B cell (primary cell): ENCODE results near the gene FGF18. TPM values are rescaled to one million over a fixed set of nuclear protein-coding genes. Genes with fewer than 3 reads are reported as not detected.

ENCODE experiments used
- ATAC-seq: fragments of 200-7000 bp; cut with Tn5 transposase; one replicate; pipeline ENCODE4 v1.10.0; 2021; ENCODE audit warnings: low read depth, mild to moderate bottlenecking, moderate number of reproducible peaks, moderate library complexity
- CTCF ChIA-PET: fragments of 350-600 bp; sonication (Branson Sonifier 250); formaldehyde crosslinking; loops from one replicate; lab custom pipeline; 2021; ENCODE audit warnings: antibody characterized with exemption, inconsistent platforms; lab: Charles Lee
- POLR2A ChIA-PET: fragments of 350-600 bp; sonication (Branson Sonifier 250); formaldehyde crosslinking; loops from one replicate; lab custom pipeline; 2021; ENCODE audit warnings: antibody characterized with exemption; lab: Charles Lee
- DNase-seq: peaks from one replicate; pipeline ENCODE4 v3.0.0; 2013
- H2AFZ ChIP-seq: 2 replicates; pipeline ENCODE4 v1.6.1; 2012; ENCODE audit warnings: mild to moderate bottlenecking, low read depth, low read length; ENCODE audit not compliant: insufficient read depth, poor library complexity, severe bottlenecking
- H3K27ac ChIP-seq, 2 donors: 1 replicate in 1 of 2; 2 replicates in 1 of 2; pipeline ENCODE4 v1.5.1; 2012 to 2013; ENCODE audit warnings: low read length in 2 of 2, mild to moderate bottlenecking in 2 of 2, moderate library complexity in 1 of 2
- H3K27me3 ChIP-seq, 4 experiments: fragments of 200-600 bp in 1 of 4; sonication (generic) in 1 of 4; replicated peaks in 1 of 4; 1 replicate in 2 of 4; 2 replicates in 2 of 4; pipeline versions ENCODE4 v1.6.1 to v1.7.0; 2013 to 2016; ENCODE audit warnings: low read length in 3 of 4, mild to moderate bottlenecking in 2 of 4, mixed read lengths in 1 of 4, moderate library complexity in 1 of 4; ENCODE audit not compliant: insufficient read depth in 4 of 4, control insufficient read depth in 3 of 4; ENCODE audit errors: control extremely low read depth in 1 of 4
- H3K36me3 ChIP-seq, 2 experiments: replicated peaks in 1 of 2; 1 replicate in 1 of 2; 2 replicates in 1 of 2; pipeline versions ENCODE4 v1.6.1 to v1.7.1; 2013; ENCODE audit warnings: low read length in 1 of 2; ENCODE audit not compliant: insufficient read depth in 2 of 2, control insufficient read depth in 1 of 2; ENCODE audit errors: control extremely low read depth in 1 of 2, extremely low read depth in 1 of 2
- H3K4me1 ChIP-seq, 2 donors: fragments of 200-600 bp in 1 of 2; sonication (generic) in 1 of 2; 1 replicate in 1 of 2; 2 replicates in 1 of 2; pipeline versions ENCODE4 v1.5.1 to v1.6.1; 2013 to 2017; ENCODE audit warnings: low read length in 2 of 2; ENCODE audit not compliant: control insufficient read depth in 2 of 2, insufficient read depth in 2 of 2
- H3K4me2 ChIP-seq: replicated peaks from 2 replicates; pipeline ENCODE3; 2012; ENCODE audit warnings: mild to moderate bottlenecking, low read depth, low read length; ENCODE audit not compliant: poor library complexity, severe bottlenecking
- H3K4me3 ChIP-seq, 5 experiments: fragments of 200-600 bp in 1 of 5; sonication (generic) in 1 of 5; 1 replicate in 3 of 5; 2 replicates in 2 of 5; pipeline versions ENCODE4 v1.5.1 to v1.7.0; 2011 to 2016; ENCODE audit warnings: low read length in 4 of 5, mild to moderate bottlenecking in 4 of 5, low read depth in 2 of 5, control low read depth in 1 of 5, moderate library complexity in 1 of 5; ENCODE audit not compliant: insufficient read depth in 1 of 5; ENCODE audit errors: control extremely low read depth in 1 of 5, extremely low read depth in 1 of 5
- H3K79me2 ChIP-seq: fragments of 200-600 bp; sonication (generic); one replicate; pipeline ENCODE4 v1.6.0; 2016; ENCODE audit warnings: low read length; ENCODE audit not compliant: control insufficient read depth, insufficient read depth
- H3K9ac ChIP-seq: fragments of 200-600 bp; sonication (generic); 2 replicates; pipeline ENCODE4 v1.6.1; 2017; ENCODE audit warnings: mild to moderate bottlenecking, low read length, moderate library complexity
- H3K9me3 ChIP-seq, 3 donors: one replicate each; pipeline versions ENCODE4 v1.6.1 to v1.7.1; 2013; ENCODE audit warnings: low read length in 2 of 3; ENCODE audit not compliant: control insufficient read depth in 2 of 3, insufficient read depth in 1 of 3; ENCODE audit errors: control extremely low read depth in 1 of 3
- H4K20me1 ChIP-seq: 2 replicates; pipeline ENCODE4 v1.6.0; 2012; ENCODE audit warnings: mild to moderate bottlenecking, low read length; ENCODE audit not compliant: insufficient read depth, control insufficient read depth, poor library complexity, severe bottlenecking
- H3K27ac Mint-ChIP-seq: one replicate; pipeline ENCODE4 v1.8.0; 2021; ENCODE audit warnings: mixed read lengths
- H3K27me3 Mint-ChIP-seq: one replicate; pipeline ENCODE4 v1.8.0; 2021; ENCODE audit warnings: mixed read lengths
- H3K4me1 Mint-ChIP-seq: one replicate; pipeline ENCODE4 v1.8.0; 2021; ENCODE audit warnings: mixed read lengths
- H3K4me3 Mint-ChIP-seq: one replicate; pipeline ENCODE4 v1.8.0; 2021; ENCODE audit warnings: mixed read lengths
- H3K9me3 Mint-ChIP-seq: one replicate; pipeline ENCODE4 v1.8.0; 2022; ENCODE audit warnings: mixed read lengths; ENCODE audit not compliant: insufficient read depth
- EZH2 ChIP-seq: IDR thresholded peaks from 2 replicates; pipeline ENCODE4 v1.6.1; 2012; ENCODE audit warnings: borderline replicate concordance, low read depth, mild to moderate bottlenecking, moderate library complexity, low read length; ENCODE audit not compliant: insufficient read depth, poor library complexity, severe bottlenecking
- WGBS: methylation state at CpG from one replicate; pipeline ENCODE4 v1.1.5; 2013; ENCODE audit warnings: missing lambda C conversion rate; ENCODE audit not compliant: insufficient coverage; 5-methylcytosine and 5-hydroxymethylcytosine counted together
- intact Hi-C: fragments of 100-400 bp; cut with micrococcal nuclease; formaldehyde crosslinking; loops from one replicate; pipeline ENCODE4 v1.10.0; 2022
- polyA plus RNA-seq: library from polyadenylated mRNA; depleted of rRNA; stranded (reverse); fragments of >200 nt; gene quantifications from 2 replicates; pipeline ENCODE4 v1.2.3, GENCODE V29; 2012
- total RNA-seq, 2 donors: library from RNA; stranded (reverse); fragments of 120-200 nt in 1 of 2; gene quantifications; 1 replicate in 1 of 2; 2 replicates in 1 of 2; pipeline versions ENCODE4 v1.2.3 to v1.2.4, GENCODE V29; 2013 to 2022
- TF ChIP-seq, protein P1 (sequence below): fragments of 200-600 bp; IDR thresholded peaks from one replicate; pipeline ENCODE4 v1.8.0; 2022; ENCODE audit warnings: antibody characterized with exemption, mild to moderate bottlenecking

Gene FGF18
- total and polyA plus RNA-seq, 2 donors (not counting 1 experiment from before 2014, with no cell fraction given): 0.06 to 0.15 TPM

DNA sequence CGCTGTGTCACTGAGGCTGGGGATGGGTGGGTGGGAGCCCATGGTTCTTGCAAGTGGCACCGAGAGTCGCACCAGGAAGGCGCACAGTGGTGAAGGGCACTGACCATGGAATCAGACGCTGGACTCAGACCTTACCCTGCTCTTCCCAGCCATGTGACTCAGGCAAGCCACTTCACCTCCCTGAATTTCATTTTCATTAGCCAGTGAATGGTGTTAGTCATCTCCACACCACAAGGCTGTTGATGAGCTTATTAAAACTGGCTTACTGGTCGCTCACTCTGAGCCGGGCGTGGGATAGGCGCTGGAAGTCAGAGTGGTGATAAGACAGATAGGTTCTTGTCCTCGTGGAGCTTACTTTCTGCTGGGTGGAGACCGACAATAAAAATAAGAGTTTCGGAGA is 25.1 kb downstream of the FGF18 start:
- no peak overlapping the region for H3K27ac Mint-ChIP-seq
- no peak overlapping the region for H3K4me3 Mint-ChIP-seq
- Histone ChIP-seq H3K4me2 (no peak overlapping the region), H4K20me1 (no peaks in the 10 kb centered on the region), H2AFZ (no peak overlapping the region), H3K36me3 (no peaks in the 10 kb centered on the region), H3K79me2 (no peaks in the 10 kb centered on the region), H3K9me3 (no peaks in the 10 kb centered on the region), H3K4me1 (no peaks in the 10 kb centered on the region), H3K4me3 (no peak overlapping the region), H3K9ac (no peak overlapping the region), H3K27me3 (peaks cover 0 to 9% (median 0%) of the 10 kb centered on the region in 4 experiments), H3K27ac (no peak overlapping the region)
- DNase-seq: no peak
- peaks cover 31% of the 10 kb centered on the region for H3K27me3 Mint-ChIP-seq
- no peaks in the 10 kb centered on the region for H3K9me3 Mint-ChIP-seq
- POLR2A ChIA-PET: no interaction called here
- ATAC-seq: no peak
- no peaks in the 10 kb centered on the region for H3K4me1 Mint-ChIP-seq
- intact Hi-C loops: no loop called here
- 95% methylated on average over 10 of the region's 12 CpGs for WGBS
- CTCF ChIA-PET: no interaction called here
- TF ChIP-seq EZH2: no peak
- TF ChIP-seq, protein P1, sequence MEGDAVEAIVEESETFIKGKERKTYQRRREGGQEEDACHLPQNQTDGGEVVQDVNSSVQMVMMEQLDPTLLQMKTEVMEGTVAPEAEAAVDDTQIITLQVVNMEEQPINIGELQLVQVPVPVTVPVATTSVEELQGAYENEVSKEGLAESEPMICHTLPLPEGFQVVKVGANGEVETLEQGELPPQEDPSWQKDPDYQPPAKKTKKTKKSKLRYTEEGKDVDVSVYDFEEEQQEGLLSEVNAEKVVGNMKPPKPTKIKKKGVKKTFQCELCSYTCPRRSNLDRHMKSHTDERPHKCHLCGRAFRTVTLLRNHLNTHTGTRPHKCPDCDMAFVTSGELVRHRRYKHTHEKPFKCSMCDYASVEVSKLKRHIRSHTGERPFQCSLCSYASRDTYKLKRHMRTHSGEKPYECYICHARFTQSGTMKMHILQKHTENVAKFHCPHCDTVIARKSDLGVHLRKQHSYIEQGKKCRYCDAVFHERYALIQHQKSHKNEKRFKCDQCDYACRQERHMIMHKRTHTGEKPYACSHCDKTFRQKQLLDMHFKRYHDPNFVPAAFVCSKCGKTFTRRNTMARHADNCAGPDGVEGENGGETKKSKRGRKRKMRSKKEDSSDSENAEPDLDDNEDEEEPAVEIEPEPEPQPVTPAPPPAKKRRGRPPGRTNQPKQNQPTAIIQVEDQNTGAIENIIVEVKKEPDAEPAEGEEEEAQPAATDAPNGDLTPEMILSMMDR: no peak

DNA sequence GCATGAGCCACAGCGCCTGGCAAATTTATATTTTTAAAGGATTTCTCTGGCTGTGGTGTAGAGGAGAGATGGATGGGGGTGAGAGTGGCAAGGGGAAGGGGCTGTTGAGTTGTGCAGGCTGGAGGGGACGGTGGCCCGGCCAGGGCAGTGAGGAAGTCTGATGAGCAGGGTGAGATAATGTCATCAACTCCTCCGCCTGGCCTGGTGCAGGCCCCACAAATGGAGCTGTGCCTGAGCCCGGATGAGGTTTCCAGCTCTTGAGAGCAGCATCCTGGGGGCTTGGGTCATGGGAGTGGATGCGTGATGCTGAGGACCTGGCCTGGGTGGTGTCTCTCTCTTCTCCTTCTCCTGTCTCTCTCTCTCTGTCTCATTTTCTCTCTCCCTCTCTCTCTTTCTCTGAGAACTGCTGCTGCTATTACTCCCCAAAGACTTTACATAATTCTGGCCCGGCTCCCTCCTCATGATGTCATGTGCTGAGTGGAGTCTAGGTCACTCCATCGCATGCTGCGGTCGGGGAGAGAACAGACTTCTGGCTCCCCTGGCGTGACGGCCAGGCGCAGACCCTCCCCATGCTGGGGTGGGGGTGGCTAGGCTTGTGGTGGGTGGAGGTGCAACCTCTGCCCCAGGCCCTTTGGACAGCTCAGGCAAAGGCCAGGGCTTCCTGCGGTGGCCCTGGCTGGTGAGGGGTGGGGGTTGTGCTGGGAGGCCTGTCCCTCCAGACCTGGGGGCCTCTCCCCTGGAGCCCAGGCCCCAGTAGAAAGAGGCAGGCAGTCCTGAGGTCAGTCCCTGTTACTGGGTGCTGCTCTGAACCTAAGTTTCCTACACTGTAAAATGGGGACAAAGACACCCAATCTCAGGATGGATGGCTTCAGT is 26.4 kb downstream of the FGF18 start:
- H3K27me3 Mint-ChIP-seq: peaks cover 39% of the 10 kb centered on the region
- TF ChIP-seq, protein P1: no peak
- no peak for TF ChIP-seq EZH2
- DNase-seq (no peak), ATAC-seq (no peak)
- no peaks in the 10 kb centered on the region for H4K20me1 ChIP-seq
- POLR2A ChIA-PET: no interaction called here
- no peak overlapping the region for H3K9ac ChIP-seq
- no peak overlapping the region for H3K27ac Mint-ChIP-seq
- intact Hi-C loops: no loop called here
- no peak overlapping the region for H3K27ac ChIP-seq
- H3K9me3 Mint-ChIP-seq: no peaks in the 10 kb centered on the region
- H3K9me3 ChIP-seq: no peaks in the 10 kb centered on the region
- H3K36me3 ChIP-seq: no peaks in the 10 kb centered on the region
- no peaks in the 10 kb centered on the region for H3K4me1 ChIP-seq
- no peak overlapping the region for H3K4me3 Mint-ChIP-seq
- H2AFZ ChIP-seq: no peak overlapping the region
- no peaks in the 10 kb centered on the region for H3K79me2 ChIP-seq
- H3K27me3 ChIP-seq: peaks cover 0 to 16% (median 2%) of the 10 kb centered on the region in 4 experiments
- H3K4me1 Mint-ChIP-seq: peaks cover 2% of the 10 kb centered on the region
- CTCF ChIA-PET: no interaction called here
- H3K4me2 ChIP-seq: no peak overlapping the region
- WGBS: 92% methylated on average over 13 of the region's 14 CpGs
- H3K4me3 ChIP-seq: no peak overlapping the region
